ENCODE measurements around the gene EZR.
A peak's percentile ranks its signal among the peaks of the same experiment; 100 is the strongest.

The EZR gene

DNA sequence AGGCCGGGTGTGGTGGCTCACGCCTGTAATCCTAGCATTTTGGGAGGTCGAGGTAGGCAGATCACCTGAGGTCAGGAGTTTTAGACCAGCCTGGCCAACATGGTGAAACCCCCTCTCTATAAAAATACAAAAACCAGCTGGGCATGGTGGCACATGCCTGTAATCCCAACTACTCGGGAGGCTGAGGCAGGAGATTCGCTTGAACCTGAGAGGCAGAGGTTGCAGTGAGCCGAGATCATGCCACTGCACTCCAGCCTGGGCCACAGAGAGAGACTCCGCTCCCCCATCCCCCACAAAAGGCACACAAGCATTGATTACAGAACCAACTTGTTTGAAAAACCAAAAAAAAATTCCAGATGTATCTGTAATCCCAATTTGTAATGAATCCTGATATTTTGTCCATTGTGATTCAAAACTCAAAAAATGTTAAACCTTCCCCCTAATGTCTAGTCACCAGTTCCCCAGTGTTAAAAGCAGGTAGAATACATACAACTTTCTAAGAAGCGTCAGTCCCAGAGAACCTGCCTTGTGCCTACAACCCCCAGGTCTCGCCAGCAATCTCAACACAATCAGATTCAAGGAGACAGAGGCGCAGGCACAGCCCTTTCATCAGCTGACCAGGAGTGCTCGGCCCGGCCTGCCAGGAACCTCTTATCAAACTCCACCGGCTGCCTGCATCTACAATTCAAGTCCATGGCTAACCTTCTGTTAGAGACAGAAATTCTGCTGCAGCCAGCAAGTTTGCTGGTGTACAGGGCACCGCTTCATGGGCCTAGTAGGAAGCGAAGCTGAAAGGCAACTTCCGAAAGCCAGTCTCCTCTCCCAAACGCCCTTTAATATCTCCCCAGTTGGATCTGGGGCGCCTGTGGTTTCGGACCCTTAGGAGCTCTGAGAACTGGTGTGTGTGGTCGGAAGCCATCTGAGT lies 2.1 kb downstream of the EZR start:
- DNase-seq (ENCODE audit: low read depth): no peak
- TF ChIP-seq, protein P1, sequence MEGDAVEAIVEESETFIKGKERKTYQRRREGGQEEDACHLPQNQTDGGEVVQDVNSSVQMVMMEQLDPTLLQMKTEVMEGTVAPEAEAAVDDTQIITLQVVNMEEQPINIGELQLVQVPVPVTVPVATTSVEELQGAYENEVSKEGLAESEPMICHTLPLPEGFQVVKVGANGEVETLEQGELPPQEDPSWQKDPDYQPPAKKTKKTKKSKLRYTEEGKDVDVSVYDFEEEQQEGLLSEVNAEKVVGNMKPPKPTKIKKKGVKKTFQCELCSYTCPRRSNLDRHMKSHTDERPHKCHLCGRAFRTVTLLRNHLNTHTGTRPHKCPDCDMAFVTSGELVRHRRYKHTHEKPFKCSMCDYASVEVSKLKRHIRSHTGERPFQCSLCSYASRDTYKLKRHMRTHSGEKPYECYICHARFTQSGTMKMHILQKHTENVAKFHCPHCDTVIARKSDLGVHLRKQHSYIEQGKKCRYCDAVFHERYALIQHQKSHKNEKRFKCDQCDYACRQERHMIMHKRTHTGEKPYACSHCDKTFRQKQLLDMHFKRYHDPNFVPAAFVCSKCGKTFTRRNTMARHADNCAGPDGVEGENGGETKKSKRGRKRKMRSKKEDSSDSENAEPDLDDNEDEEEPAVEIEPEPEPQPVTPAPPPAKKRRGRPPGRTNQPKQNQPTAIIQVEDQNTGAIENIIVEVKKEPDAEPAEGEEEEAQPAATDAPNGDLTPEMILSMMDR (IDR thresholded peaks at IDR 0.05; ENCODE audit: control insufficient read depth, insufficient read depth, low read depth, low read length, missing control alignments): no peak

DNA sequence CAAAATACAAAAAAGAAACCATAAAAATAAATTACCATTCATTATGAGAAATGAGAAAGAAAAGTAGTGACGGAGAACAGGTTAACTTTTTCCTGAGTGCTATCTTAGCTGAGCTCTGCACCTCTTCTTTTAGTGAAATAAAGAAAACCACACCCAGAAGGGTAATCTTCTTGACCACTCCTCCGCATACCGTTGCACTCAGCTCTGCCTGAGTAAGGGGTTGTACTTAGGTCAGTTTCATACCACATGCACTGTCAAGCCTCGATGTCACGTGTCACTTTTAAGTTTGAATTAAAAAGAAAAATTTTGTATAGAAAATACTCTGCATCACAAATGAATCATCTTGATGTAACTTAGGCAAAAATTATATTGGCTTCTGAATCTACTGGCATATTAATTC lies 2.8 kb downstream of the EZR start:
- H3K4me3 ChIP-seq (ENCODE audit: control insufficient read depth, low read depth, low read length): no peak overlapping the region
- TF ChIP-seq, protein P1 (IDR thresholded peaks at IDR 0.05; ENCODE audit: control insufficient read depth, insufficient read depth, low read depth, low read length, missing control alignments): no peak
- DNase-seq (ENCODE audit: low read depth): no peak

More for the DNA sequence above, 2.1 kb downstream of the EZR start:
- H3K4me3 ChIP-seq (ENCODE audit: control insufficient read depth, low read depth, low read length): peak overlapping the region; percentile 70

- no peak for DNase-seq (ENCODE audit: low read depth)
- TF ChIP-seq, protein P1 (IDR thresholded peaks at IDR 0.05; ENCODE audit: control insufficient read depth, insufficient read depth, low read depth, low read length, missing control alignments): no peak
- H3K4me3 ChIP-seq (ENCODE audit: control insufficient read depth, low read depth, low read length): no peak overlapping the region
These were observed 3.3 kb downstream of the EZR start for GRCh38 chr6:158815907-158816306.

DNA sequence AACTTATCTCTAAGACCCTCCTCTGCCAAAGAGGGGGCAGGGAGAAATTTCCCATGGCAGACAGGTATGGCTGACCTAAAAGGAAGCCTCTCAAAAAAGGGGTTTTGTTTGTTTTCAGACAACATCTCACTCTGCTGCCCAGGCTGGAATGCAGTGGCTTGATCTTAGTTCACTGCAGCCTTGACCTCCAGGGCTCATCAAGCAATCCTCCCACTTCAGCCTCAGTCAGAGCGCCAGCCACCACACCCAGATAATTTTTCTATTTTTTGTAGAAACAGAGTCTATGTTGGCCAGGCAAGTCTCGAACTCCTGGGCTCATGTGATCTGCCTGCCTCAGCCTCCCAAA lies 3.8 kb downstream of the EZR start:
- TF ChIP-seq, protein P1 (IDR thresholded peaks at IDR 0.05; ENCODE audit: control insufficient read depth, insufficient read depth, low read depth, low read length, missing control alignments): no peak
- H3K4me3 ChIP-seq (ENCODE audit: control insufficient read depth, low read depth, low read length): no peak overlapping the region
- DNase-seq (ENCODE audit: low read depth): no peak

DNA sequence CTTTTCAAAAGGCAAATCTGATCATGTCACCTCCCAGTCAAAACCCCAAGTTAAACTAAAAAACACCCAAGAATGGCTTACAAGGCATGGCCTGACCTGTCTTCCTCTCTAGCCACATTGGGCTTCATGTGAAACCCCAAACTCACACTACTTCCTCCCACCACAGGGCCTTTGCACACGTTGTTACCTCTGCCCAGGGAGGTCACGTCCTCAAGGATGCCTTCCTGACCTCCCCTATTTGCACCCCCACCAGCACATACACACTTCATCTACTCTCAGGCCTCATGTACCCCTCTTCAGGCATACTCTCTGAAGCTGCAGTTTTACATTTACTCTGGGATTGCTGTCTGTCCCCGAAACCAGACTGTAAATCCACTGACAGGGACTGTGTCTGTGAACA lies 6.1 kb downstream of the EZR start:
- no peak overlapping the region for H3K4me3 ChIP-seq (ENCODE audit: control insufficient read depth, low read depth, low read length)
- DNase-seq (ENCODE audit: low read depth): no peak
- TF ChIP-seq, protein P1 (IDR thresholded peaks at IDR 0.05; ENCODE audit: control insufficient read depth, insufficient read depth, low read depth, low read length, missing control alignments): no peak

- TF ChIP-seq, protein P1 (IDR thresholded peaks at IDR 0.05; ENCODE audit: control insufficient read depth, insufficient read depth, low read depth, low read length, missing control alignments): no peak
- DNase-seq (ENCODE audit: low read depth): no peak
- H3K4me3 ChIP-seq (ENCODE audit: control insufficient read depth, low read depth, low read length): no peak overlapping the region
These were observed 6.6 kb downstream of the EZR start for GRCh38 chr6:158812611-158813010.
